ENCODE results near the gene AKR1C8.

AKR1C8 gene

DNA sequence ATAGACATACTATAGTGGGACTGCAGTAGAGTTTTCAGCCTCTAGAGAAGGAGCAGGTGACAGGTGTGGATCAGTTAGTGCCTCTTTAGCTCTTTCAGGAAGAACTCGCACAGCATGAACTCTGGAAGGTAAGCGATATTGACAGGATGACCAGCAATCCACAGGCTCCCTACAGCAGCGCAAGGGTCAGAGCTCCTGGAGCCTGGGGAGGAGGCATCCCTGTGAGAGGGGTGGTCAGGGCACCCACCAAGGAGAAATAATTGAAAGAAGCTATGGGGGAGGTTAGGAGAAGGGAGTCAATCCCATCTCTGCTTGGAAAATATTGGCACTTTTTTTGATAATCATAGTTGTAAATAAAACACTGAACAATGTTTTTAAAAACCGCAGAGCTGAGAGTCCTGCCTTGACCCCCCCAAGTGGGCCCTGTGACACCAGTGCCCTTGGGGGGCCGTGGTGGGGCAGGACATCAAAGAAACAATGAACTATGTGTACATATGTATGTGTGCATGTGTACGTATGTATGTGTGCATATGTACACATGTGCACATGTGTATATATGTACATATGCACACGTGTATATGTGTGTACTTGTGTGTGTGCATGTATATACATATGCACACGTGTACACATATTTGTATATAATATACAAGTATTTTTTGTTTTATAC, 77.0 kb downstream of the AKR1C8 start:
- DNase-seq: no peak

DNA sequence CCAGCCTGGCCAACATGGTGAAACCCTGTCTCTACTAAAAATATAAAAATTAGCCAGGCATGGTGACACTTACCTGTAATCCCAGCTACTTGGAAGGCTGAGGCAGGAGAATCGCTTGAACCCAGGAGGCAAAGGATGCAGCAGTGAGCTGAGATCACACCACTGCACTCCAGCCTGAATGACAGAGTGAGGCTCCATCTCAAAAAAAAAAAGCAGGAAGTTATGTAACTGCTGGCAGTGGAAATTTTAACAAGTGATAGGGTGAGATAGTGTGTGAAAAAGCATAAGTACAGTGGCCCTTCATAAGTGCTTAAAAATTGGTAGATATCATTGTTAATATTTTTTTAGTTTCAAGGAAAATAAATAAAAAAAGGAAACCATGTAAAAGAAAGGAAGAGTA, 78.4 kb downstream of the AKR1C8 start:
- DNase-seq: no peak

- DNase-seq: no peak
Observed at GRCh38 chr10:5105626-5106025, 79.3 kb downstream of the AKR1C8 start.
